ENCODE measurements around the gene SUSD4. TPM values are rescaled to one million over a fixed set of nuclear protein-coding genes. Genes with fewer than 3 reads are reported as not detected.

SUSD4 gene
- polyA plus RNA-seq, 1 donor = 19.2 TPM

DNA sequence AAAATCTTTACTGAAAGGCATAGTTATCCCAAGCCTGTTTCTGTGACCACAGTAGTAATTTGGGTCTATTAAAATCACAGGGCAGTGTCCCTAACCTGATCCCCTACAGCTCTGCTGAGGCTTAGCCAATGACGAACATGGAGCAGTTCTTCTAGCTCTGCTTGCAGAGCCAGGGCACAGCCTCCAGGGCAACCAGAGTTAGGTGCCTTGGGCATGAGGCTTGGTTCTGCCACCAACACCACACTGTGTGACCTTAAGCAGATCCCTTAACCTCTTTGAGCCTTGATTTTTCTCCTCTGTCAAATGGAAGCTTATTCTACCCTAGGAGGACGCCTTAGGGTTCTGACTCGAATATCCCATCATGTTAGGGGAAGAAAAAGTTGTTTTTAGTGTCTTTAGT lies 134.2 kb downstream of the SUSD4 start:
- no peak for DNase-seq

DNA sequence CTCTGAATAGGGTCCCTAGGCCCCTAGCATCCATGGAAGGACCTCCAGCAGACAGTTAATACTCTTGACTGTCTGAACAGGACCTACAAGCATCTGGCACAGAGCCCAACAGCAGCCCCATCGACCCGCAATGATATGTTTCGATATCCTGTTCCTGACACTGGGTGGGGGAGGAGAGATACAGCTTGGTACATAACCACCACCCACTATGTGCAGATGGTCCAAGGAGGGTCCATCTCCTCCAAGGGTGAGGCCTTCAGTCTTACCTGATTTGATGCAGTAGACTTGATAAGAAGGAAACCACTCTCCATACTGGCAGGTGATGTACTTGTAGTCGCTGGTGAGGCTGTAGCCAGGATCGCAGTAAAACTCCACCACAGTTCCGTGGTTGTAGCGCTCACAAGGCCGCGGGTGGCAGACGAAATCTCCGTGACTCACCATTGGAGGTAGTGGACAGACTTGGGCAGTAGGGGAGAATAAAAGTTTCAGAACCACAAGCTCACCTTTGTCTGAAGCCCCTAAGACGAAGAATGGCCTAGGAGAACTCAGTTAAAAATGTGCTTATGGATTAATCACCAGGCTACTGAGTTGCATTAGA lies 134.9 kb downstream of the SUSD4 start:
- no peak for DNase-seq

DNA sequence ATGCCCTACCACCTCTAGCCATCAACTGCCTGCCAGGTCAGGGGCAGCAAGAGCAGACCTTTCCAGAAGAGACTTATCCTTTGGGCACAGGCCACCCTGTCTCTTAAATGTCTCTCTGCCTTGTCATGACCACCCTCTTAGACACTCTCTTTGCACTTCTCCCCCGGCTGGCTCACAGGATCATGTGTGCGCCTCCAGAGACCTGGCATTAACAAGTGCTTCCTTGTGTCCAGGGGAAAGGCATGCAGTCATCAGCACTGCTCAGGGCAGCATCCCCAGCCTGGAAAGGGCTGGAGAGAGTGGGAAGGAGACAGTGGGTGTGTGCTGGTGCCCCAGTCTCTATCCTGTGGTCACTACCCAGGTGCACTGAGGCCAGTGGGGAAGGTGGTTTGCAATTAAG lies 135.8 kb downstream of the SUSD4 start:
- DNase-seq = no peak

DNA sequence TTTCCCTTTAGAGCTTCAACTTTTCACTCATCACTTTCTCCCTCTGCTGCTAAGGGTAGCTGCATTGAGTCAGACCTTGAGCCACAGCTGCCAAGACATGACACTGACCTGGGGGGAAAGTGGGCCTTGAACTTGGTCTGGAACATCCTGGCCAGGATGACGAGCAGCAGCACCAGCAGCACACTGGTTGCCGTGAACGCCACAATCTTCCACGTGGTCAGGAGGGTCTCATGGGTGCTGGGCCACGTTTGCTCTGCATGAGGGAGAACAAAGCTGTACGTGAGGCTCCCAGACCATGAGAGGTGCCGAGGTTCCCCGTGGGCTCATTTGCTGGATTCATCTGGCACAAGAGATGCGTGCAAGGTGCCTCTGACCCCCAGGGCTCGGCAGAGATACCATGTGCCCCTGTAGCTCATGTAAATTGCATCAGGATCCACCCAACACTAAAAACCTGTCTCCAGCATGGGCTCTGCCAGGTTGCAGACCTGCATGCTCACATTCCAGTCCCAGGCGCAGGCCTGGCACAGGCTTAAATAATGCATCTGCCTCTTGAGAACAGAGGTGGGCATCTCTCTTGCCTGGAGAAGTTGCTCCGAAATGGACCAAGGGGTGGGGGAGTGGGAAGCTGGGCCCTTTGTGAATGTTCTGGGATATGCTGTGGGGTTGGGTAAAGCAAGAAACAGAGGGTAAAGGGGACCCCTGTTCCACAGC lies 136.3 kb downstream of the SUSD4 start:
- no peak for DNase-seq

DNA sequence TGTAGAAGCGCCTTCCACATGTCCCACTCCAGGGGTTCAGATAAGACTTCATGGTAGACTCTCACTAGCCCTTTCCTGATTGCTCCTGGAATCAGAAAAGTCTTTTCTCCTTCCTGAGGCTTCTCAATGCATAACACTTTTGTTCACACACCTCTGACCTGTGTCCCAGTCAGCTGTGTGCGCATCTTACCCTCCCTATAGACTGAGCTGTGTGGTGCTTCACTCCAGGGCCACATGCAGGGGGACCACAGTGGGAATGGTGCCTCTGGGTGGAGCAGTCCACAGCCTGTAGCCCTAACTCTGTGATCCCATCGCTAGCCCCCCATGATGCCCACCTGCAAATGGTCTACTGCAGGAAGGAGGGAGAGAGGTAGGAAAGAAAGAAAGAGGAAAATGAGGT lies 136.9 kb downstream of the SUSD4 start:
- no peak for DNase-seq

DNA sequence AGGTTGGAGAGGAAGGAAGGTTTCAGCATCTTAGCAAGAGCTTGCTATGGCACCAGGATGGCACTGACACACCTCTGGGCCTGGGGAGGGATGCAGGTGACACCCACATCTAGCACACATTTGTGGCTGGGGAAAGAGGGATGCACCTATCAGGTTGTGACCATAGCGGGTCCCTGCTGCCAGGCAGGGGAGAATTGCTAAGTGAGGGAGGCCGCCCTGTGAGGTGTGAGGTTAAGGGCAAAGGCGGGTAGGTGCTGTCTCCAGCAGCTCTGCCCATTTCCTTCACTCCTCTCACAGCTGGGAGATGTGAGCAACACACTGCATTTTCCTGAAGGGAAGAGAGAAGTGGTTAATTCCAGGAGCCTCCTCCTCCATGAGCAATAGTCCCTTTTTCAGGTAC lies 137.7 kb downstream of the SUSD4 start:
- no peak for DNase-seq

DNA sequence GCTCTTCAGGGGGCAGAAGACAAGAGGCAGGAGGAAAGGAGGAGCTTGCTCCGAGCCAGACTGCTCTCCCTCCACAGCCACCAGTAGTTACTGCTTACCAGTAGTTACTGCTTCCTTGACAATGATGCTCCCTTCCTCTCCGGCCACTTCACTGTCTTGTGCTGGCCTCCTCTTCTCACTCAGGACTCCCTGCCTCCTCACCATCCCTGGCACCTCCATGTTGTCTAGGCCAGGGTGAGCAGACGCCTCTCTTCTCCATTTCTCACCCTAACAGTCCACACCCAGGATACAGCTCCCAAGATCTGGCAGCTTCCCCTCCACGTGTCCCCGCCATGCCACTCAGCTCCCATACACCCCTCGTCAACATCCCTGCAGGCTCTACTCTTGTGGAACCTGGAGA lies 138.5 kb downstream of the SUSD4 start:
- DNase-seq = no peak

DNA sequence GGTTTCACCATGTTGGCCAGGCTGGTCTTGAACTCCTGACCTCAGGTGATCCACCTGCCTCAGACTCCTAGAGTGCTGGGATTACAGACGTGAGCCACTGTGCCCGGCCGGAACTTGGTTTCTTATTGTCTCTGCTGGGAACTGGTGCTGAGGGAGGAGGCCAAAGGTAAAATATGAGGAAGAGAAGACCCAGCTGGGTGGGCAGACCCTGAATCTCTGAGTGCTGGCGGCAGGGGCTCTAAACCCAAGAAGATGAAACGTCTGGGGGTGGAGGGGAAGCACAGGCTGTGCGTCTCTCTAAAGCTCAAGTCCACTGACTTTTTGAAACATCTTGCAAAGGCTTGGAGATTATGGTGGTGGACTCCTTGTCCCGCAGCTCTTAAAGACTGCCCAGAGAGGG lies 138.9 kb downstream of the SUSD4 start:
- DNase-seq = no peak

DNA sequence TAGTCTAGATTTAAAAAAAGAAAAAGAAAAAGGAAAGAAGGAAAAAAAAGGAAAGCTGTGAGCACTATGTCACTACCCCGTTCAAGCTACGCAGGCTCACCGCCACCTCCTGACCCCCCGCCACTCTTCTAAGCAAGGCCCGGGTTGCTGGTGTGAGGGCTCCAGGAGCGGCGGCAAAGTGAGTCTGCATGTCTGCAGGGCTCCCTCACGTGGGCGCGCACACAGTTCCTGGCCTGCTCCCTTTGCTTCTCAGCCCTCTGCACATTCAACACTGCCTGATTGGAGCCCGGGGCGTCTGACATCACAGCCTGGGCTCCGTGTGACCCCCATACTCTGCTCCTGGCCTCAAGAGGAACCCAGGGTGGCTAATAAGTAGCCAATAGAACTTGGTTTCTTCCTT lies 139.5 kb downstream of the SUSD4 start:
- no peak for DNase-seq

DNA sequence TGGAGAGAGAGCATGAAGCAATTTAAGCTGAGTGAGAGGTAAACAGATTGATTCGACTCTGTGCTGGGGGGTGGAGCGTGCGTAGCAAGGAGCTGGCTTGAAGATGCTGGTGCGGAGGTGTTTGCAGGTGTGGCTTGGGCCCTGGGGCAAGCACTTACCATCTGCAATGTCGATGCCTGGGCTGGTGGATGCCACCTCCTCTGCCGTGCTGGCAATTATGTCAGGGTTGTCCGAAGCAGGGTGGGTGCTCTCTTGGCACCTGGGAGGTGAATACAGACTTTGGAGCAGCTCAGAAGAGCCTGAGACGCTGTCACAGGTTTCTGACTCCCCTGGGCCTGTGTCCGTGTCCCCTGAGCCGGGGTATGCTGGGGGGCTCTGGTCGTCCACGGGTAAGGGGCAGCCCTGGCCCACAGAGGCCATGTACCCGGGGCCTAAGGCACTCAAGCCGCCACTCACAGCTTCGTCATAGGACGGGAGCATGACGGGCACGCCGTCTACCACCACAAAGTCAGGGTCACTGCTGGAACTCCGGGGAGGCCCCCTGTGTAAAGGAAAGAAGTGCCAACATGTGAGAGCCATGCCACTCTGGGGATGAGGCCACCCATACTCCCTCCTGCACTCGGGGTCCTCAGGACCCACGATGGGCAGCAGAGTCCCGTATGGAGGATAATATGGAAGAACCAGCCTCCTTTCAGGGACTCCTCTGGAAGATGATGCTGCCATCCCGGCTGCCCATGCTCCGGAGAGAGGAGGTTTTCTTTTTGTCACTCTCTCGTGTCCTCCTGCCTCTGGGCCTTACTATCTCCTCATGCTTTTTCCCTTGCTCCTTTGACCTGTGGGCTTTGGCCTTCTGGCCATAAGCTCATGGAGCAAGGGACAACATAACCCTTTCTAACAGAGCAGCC lies 140.6 kb downstream of the SUSD4 start:
- DNase-seq = no peak

DNA sequence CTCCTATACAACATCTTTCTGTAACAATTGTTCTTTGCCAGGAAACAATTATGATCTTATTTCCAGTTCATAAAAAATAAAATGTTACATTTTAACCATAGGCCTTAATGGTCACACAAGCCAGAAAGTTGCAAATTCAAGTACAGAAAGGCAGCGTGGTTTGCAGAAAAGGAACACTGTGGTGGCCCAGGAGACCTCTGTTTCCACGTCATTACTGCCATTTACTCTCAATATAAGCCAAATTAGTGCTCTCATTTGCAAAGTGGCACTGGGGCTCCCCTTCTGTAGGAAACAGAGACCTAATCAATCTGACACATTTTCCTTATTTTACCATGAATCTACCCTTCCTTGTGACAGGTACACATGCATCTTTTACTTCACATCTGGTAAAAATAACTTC lies 141.6 kb downstream of the SUSD4 start:
- no peak for DNase-seq

DNA sequence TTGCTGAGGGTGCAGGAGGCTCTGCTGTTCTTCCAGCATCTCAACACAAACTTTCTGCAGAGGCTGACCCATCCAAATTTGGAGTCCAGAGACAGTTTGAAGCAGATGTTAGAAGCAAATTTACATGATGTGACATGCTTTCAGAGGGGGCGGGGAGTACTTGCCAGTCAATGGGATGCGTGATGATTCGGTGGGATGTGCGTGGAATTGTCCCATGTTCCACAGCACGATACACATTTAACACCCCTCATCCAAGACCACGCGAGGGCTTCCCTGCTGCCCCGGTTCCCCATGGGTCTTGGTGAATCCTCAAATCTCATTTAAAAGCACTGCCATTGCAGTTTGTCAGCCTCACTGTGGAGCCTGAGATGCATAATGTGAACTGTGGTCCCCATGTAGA lies 142.3 kb downstream of the SUSD4 start:
- DNase-seq = no peak

DNA sequence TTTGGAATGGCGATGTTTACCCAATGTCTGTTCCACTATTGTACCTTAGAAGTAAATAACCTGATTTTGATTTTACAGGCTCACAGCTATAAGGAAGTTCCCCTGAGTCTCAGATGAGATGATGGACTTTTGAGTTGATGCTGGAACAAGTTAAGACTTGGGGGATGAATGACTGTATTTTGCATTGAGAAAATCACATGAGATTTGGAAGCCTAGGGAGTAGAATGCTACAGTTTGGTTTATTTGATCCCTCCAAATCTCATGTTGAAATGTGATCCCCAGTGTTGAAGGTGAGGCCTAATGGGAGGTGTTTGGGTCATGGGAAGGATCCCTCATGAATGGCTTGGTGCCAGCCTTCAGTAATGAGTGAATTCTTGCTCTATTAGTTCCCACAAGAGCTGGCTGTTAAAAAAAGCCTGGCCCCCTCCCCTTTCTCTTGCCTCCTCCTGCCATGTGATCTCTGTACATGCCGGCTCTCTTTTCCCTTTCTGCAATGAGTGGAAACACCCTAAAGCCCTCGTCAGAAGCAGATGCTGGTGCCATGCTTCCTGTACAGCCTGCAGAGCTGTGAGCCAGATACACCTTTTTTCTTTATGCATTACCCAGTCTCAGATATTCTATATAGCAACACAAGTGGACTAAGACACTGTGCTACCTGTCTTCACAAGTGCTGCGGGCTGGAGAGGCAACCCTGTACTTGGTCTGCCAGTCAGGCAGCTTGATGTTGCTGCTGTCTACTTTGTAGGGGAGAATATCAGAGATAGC lies 143.9 kb downstream of the SUSD4 start:
- DNase-seq = no peak

DNA sequence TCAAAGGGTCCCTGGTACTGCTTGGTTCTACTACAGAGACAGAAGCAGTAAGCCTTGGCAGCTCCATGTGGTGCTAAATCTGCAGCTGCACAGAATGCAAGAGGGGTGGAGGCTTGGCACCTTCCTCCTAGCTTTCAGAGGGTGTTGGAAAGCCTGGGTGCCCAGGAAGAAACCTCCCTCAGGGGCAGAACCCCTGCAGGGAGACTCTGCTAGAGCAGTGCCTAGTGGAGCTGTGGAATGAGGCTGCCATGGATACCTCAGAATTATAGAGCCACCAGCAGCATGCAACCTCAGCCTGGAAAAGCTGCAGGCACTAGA lies 144.7 kb downstream of the SUSD4 start:
- DNase-seq = no peak

DNA sequence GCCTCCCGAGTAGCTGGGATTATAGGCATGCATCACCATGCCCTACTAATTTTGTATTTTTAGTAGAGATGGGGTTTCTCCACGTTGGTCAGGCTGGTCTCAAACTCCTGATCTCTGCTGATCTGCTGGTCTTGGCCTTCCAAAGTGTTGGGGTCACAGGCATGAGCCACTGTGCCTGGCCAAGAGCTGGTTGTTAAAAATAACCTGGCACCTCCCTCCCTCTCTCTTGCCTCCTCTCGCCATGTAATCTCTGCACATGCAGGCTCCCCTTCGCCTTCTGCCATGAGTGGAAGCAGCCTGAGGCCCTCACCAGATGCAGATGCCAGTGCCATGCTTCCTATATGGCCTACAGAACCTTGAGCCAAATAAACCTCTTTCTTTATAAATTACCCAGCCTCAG lies 146.2 kb downstream of the SUSD4 start:
- no peak for DNase-seq

DNA sequence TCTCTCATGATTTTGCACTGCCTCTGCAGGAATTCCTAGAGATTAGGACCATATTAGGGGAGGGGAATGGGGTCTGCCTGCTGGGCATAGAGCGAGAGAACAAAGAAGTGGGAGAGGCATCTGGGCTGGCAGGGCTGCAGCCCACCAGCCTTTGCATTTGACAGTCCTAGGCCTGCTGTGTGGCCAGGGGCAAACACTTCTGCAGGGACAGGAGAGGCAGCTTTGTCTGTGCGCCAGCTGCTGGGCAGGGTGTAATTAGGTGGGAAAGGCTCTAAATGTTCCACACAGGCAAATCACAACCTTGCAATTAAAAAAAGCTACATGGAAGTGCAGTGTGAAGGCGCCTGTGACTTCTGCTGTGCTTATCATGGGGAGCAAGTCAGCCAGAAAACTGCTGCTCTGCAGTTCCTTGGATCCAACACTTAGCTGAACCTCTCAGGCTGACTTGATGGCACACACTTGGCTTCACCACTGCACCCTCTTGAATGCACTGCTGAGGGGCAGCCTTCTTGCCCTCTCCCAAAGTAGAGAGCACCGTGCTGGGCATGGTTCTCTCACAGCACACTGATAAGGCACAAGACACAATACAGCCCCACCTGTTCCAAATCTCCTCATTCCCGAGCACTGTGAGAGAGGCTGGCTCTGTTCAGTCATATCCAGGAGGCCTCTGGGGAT lies 147.3 kb downstream of the SUSD4 start:
- DNase-seq = no peak

DNA sequence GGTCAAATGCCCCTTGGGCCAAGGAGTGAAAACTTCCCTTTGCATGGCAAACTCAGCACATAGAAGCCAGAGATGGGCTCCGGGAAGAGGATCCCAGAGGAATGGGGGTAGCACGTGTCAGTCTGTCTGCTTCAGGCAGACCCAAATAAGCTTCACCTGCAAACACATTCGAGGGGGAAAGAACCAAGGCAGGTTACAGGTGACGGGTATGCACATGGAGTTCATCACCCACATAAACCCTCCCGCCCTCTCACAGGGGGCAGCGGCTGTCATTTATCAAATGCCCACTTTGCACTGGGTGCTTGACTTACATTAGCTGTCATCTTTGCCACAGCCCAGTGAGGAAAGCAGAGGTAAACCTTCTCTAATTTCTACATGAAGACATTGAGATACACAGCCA lies 147.9 kb downstream of the SUSD4 start:
- no peak for DNase-seq

DNA sequence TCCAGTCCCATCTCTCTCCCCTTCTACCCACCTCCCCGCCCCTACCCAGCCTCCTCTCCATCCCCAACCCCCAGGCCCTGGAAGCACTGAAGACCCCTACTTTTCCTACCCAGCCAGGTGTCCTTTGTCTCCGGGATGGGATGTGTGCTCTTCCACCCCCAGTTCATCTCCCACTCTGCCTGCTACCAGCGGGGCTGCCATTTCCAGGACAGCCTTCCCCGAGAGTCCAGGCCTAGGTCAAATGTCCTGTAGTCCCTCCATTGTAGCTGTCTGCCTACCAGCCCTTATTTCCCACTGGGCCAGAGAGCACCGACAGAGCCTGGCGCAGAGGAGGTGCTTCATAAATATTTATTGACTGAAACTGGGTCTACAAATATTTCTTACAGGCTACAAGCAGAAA lies 148.9 kb downstream of the SUSD4 start:
- no peak for DNase-seq

DNA sequence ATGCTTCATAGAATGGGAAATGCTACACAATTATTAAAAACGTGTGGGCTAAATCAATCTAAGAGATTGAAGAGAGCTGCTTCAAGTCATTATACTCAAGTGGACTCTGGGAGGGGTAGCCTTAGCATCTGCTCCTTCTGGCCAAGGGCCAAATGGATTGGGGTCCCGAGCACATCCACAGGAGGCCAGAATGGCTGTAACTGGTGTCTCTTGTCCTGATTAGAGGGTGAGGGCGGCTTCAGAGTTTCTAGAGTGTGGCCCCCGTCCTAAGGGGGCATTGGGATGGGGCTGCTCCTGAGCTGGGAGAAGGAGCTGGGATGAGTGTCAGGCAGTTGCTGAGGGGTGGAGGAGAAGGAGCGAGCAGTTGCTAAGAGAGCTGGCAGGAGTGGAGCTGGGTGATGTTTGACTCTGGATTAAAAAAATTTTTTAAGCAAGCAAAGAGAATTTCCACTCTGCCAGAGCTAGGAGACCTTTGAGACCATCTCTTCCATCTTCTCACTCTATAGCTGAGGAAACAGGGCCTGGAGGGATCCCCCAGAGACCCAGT lies 149.6 kb downstream of the SUSD4 start:
- DNase-seq = no peak

DNA sequence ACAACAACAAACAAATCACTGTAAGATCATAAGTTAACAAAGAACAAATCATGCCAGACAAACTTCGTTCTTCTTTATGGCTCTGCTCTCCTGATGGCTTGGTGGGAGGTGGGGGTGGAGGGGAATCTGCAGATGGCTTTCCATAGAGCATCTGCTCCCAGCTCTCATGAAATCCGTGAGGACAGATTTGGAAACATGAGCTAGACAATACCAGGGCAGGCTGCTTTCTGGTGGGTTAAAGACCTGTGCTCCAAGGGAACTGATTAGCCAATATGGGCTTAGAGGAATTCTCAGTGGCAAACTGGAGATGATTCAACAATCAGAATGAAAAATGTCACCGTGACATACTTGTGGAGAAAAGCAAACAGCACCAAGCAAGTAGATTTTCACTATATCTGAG lies 151.5 kb downstream of the SUSD4 start:
- no peak for DNase-seq

DNA sequence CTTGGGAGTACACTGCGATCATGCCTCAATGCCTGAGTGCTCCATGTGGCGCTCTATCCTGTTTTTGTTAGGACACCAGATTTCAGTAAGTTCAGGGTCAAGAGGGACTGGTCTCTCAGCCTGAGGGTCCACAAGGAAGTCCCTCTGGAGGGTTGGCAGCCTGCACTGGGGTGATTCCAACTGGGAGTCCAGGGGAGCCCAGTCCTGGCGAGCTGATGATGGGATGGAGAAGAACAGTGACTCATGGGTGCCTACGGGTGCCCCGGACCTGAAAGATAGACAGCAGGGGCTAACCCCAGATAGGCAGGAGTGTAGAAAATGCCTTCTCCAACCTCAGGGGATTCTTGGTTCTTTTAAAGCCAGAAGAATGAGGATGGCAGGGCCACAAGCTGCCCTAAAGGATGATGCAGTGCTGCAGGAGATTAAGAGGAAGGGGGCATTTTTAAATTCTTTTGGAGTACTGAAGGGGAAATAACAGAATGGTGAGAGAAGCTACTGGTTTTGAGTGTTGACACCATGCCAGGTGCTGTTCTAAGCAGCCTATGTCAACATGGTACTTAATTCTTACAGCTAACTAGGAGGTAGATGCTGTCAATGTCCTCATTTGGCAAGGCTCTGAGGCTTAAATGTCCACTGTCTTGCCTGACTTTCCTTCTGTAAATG lies 152.5 kb downstream of the SUSD4 start:
- no peak for DNase-seq

All from left kidney (tissue), 2 donors.